ENCODE results near the gene KIAA1755. TPM values are rescaled to one million over a fixed set of nuclear protein-coding genes. Genes with fewer than 3 reads are reported as not detected.
"Not testable (repeated sequence)": the region's sequence is repeated elsewhere in the genome, so short reads cannot be mapped to it uniquely, and the experiment has no call there.

KIAA1755 gene
- total RNA-seq, 1 experiment from 2014 or later = 0.22 TPM

- no peak overlapping the region for H3K4me2 ChIP-seq
- H2AFZ ChIP-seq = no peak overlapping the region
- BruUV-seq (replicated peaks) = no TSS peak
- ChIA-PET POLR2A (ENCODE audit: unreplicated experiment) (no interaction called here), CTCF (no interaction called here)
- H3K27ac ChIP-seq = no peak overlapping the region
- TF ChIP-seq, protein P1, sequence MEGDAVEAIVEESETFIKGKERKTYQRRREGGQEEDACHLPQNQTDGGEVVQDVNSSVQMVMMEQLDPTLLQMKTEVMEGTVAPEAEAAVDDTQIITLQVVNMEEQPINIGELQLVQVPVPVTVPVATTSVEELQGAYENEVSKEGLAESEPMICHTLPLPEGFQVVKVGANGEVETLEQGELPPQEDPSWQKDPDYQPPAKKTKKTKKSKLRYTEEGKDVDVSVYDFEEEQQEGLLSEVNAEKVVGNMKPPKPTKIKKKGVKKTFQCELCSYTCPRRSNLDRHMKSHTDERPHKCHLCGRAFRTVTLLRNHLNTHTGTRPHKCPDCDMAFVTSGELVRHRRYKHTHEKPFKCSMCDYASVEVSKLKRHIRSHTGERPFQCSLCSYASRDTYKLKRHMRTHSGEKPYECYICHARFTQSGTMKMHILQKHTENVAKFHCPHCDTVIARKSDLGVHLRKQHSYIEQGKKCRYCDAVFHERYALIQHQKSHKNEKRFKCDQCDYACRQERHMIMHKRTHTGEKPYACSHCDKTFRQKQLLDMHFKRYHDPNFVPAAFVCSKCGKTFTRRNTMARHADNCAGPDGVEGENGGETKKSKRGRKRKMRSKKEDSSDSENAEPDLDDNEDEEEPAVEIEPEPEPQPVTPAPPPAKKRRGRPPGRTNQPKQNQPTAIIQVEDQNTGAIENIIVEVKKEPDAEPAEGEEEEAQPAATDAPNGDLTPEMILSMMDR (conservative IDR thresholded peaks at IDR 0.05) = no peak
- TF ChIP-seq EZH2 (IDR thresholded peaks at IDR 0.05; ENCODE audit: low read depth) = no peak
- no peaks in the 10 kb centered on the region for H4K20me1 ChIP-seq (ENCODE audit: insufficient read depth)
- no peak for DNase-seq
- no peaks in the 10 kb centered on the region for H3K36me3 ChIP-seq (ENCODE audit: low read depth)
- H3K79me2 ChIP-seq (ENCODE audit: low read depth) = no peaks in the 10 kb centered on the region
- no peaks in the 10 kb centered on the region for H3K9me3 ChIP-seq (ENCODE audit: insufficient read depth, low read depth)
- no peaks in the 10 kb centered on the region for H3K9me2 ChIP-seq (ENCODE audit: insufficient read depth)
- H3F3A ChIP-seq (ENCODE audit: insufficient read depth, low read depth) = no peaks in the 10 kb centered on the region
- no peaks in the 10 kb centered on the region for H3K27me3 ChIP-seq (ENCODE audit: insufficient read depth, low read depth)
- H3K4me1 ChIP-seq (replicated peaks; ENCODE audit: insufficient read depth) = peaks cover 9% of the 10 kb centered on the region; the same call in 1 of the 2 replicates
- no peak overlapping the region for H3K4me3 ChIP-seq
- intact Hi-C loops (cut with micrococcal nuclease; ENCODE audit: unreplicated experiment) = no loop called here
Observed at GRCh38 chr20:38286586-38287531, 26.3 kb upstream of the KIAA1755 start.

GRCh38 chr20:38284893-38285444, 24.4 kb upstream of the KIAA1755 start:
- BruUV-seq (replicated peaks) = no TSS peak
- POLR2A ChIA-PET (ENCODE audit: unreplicated experiment) = no interaction called here
- Histone ChIP-seq H3K4me2 (no peak overlapping the region), H3K9me2 (ENCODE audit: insufficient read depth) (no peaks in the 10 kb centered on the region), H2AFZ (no peak overlapping the region), H4K20me1 (ENCODE audit: insufficient read depth) (no peaks in the 10 kb centered on the region), H3K4me1 (replicated peaks; ENCODE audit: insufficient read depth) (peaks cover 3% of the 10 kb centered on the region; the same call in 1 of the 2 replicates), H3K27me3 (ENCODE audit: insufficient read depth, low read depth) (no peaks in the 10 kb centered on the region), H3K79me2 (ENCODE audit: low read depth) (no peaks in the 10 kb centered on the region), H3K4me3 (no peak overlapping the region), H3K9me3 (ENCODE audit: insufficient read depth, low read depth) (no peaks in the 10 kb centered on the region), H3K27ac (no peak overlapping the region), H3F3A (ENCODE audit: insufficient read depth, low read depth) (no peaks in the 10 kb centered on the region), H3K36me3 (ENCODE audit: low read depth) (no peaks in the 10 kb centered on the region)
- CTCF ChIA-PET = no interaction called here
- TF ChIP-seq, protein P1 (conservative IDR thresholded peaks at IDR 0.05) = no peak
- no peak for TF ChIP-seq EZH2 (IDR thresholded peaks at IDR 0.05; ENCODE audit: low read depth)
- intact Hi-C loops (cut with micrococcal nuclease; ENCODE audit: unreplicated experiment) = no loop called here
- DNase-seq = no peak

GRCh38 chr20:38284066-38284650, 23.6 kb upstream of the KIAA1755 start:
- intact Hi-C loops (cut with micrococcal nuclease; ENCODE audit: unreplicated experiment); DNase-seq; H3F3A ChIP-seq (ENCODE audit: insufficient read depth, low read depth); H3K4me3 ChIP-seq; H3K27ac ChIP-seq; H3K79me2 ChIP-seq (ENCODE audit: low read depth); H3K4me1 ChIP-seq (replicated peaks; ENCODE audit: insufficient read depth); H3K9me2 ChIP-seq (ENCODE audit: insufficient read depth); H3K27me3 ChIP-seq (ENCODE audit: insufficient read depth, low read depth); BruUV-seq (replicated peaks); H3K36me3 ChIP-seq (ENCODE audit: low read depth); POLR2A ChIA-PET (ENCODE audit: unreplicated experiment); H3K9me3 ChIP-seq (ENCODE audit: insufficient read depth, low read depth); H4K20me1 ChIP-seq (ENCODE audit: insufficient read depth); H2AFZ ChIP-seq; H3K4me2 ChIP-seq; CTCF ChIA-PET: not testable (repeated sequence)

All from PC-9 (cell line).